RWPE2 (cell line): ENCODE results near the gene TMEM135.

Experiments used
- ATAC-seq: fragments of 200-7000 bp; cut with Tn5 transposase; 3 replicates; pipeline ENCODE4 v1.9.1; 2021; ENCODE audit warnings: low read depth
- DNase-seq: peaks from one replicate; pipeline ENCODE4 v3.0.0-alpha.2; 2020; ENCODE audit warnings: low spot score
- H3K27ac ChIP-seq: fragments of 450-650 bp; 2 replicates; pipeline ENCODE4 v1.5.1; 2017; ENCODE audit warnings: mild to moderate bottlenecking; ENCODE audit not compliant: poor library complexity, severe bottlenecking
- H3K27me3 ChIP-seq: fragments of 250-450 bp; sonication (Bioruptor Pico); 2 replicates; pipeline ENCODE4 v1.5.1; 2021; ENCODE audit warnings: mild to moderate bottlenecking, moderate library complexity; ENCODE audit not compliant: insufficient read depth, poor library complexity, severe bottlenecking
- H3K36me3 ChIP-seq: fragments of 250-450 bp; sonication (Bioruptor Pico); 2 replicates; pipeline ENCODE4 v1.5.1; 2020; ENCODE audit warnings: low read depth, mild to moderate bottlenecking, moderate library complexity
- H3K4me1 ChIP-seq: fragments of 250-450 bp; sonication (Bioruptor Pico); 2 replicates; pipeline ENCODE4 v1.5.1; 2021; ENCODE audit warnings: mild to moderate bottlenecking, moderate library complexity; ENCODE audit not compliant: insufficient read depth, poor library complexity, severe bottlenecking
- H3K4me3 ChIP-seq: fragments of 250-450 bp; sonication (Bioruptor Pico); 2 replicates; pipeline ENCODE4 v1.5.1; 2021; ENCODE audit warnings: mild to moderate bottlenecking, moderate library complexity; ENCODE audit not compliant: severe bottlenecking
- H3K9me3 ChIP-seq: fragments of 250-450 bp; sonication (Bioruptor Pico); 2 replicates; pipeline ENCODE4 v1.5.1; 2021; ENCODE audit warnings: mild to moderate bottlenecking, moderate library complexity; ENCODE audit not compliant: severe bottlenecking
- CTCF ChIP-seq: fragments of 450-650 bp; IDR thresholded peaks from one replicate; pipeline ENCODE4 v1.5.1; 2017; ENCODE audit warnings: mild to moderate bottlenecking, moderate library complexity; ENCODE audit not compliant: poor library complexity, severe bottlenecking

TMEM135 gene

GRCh38 chr11:87368858-87369480 lies 331.2 kb downstream of the TMEM135 start:
- Histone ChIP-seq H3K36me3 (no peaks in the 10 kb centered on the region), H3K4me1 (no peaks in the 10 kb centered on the region), H3K4me3 (no peak overlapping the region), H3K9me3 (no peaks in the 10 kb centered on the region), H3K27me3 (no peaks in the 10 kb centered on the region), H3K27ac (peak overlapping the region; percentile 26)
- no peak for DNase-seq
- peak; percentile 76 for ATAC-seq
- TF ChIP-seq CTCF, result no peak

GRCh38 chr11:87369888-87370287 lies 332.2 kb downstream of the TMEM135 start:
- H3K36me3 ChIP-seq, result no peaks in the 10 kb centered on the region
- DNase-seq, result no peak
- H3K9me3 ChIP-seq, result no peaks in the 10 kb centered on the region
- no peak for TF ChIP-seq CTCF
- no peak for ATAC-seq
- H3K4me1 ChIP-seq, result no peaks in the 10 kb centered on the region
- no peak overlapping the region for H3K4me3 ChIP-seq
- no peaks in the 10 kb centered on the region for H3K27me3 ChIP-seq
- peak overlapping the region; percentile 26 for H3K27ac ChIP-seq

GRCh38 chr11:87372065-87372464 lies 334.3 kb downstream of the TMEM135 start:
- Histone ChIP-seq H3K36me3 (no peaks in the 10 kb centered on the region), H3K27me3 (no peaks in the 10 kb centered on the region), H3K4me1 (no peaks in the 10 kb centered on the region), H3K4me3 (no peak overlapping the region), H3K27ac (no peak overlapping the region), H3K9me3 (no peaks in the 10 kb centered on the region)
- no peak for TF ChIP-seq CTCF
- no peak for ATAC-seq
- no peak for DNase-seq
